H1 (cell line): ENCODE results near the gene NEK4. TPM values are rescaled to one million over a fixed set of nuclear protein-coding genes. Genes with fewer than 3 reads are reported as not detected.

ENCODE experiments used
- CBX5 ChIP-seq: fragments of 300-800, 300-1000 bp; sonication (generic); IDR thresholded peaks from 2 replicates; pipeline ENCODE4 v1.7.1; 2016; ENCODE audit warnings: antibody characterized with exemption, low read length, low read depth
- CHD2 ChIP-seq: IDR thresholded peaks from 2 replicates; pipeline ENCODE4 v1.6.1; 2012; ENCODE audit warnings: low read length, improper control_type of control experiment
- polyA plus RNA-seq, 7 experiments: library from polyadenylated mRNA; depleted of rRNA in 3 of 7; stranded (reverse) in 5 of 7; unstranded in 2 of 7; fragments of >200 nt in 5 of 7; fragments of 200-250 nt in 2 of 7; gene quantifications; 1 replicate in 5 of 7; 2 replicates in 1 of 7; 4 replicates in 1 of 7; pipeline versions ENCODE4 v1.2.1 to v1.2.3, GENCODE V29; 2011 to 2013; ENCODE audit warnings: missing spikeins in 2 of 7, mixed read lengths in 2 of 7
- total RNA-seq: library from RNA; stranded (reverse); fragmentation: NEBNext Ultra II Directional; extraction: Animal tissue kit (Norgen Biotek cat#: 25700); gene quantifications from 2 replicates; pipeline ENCODE4 v1.2.1, GENCODE V29; 2021

Gene NEK4
- total and polyA plus RNA-seq, 2 of the 8 experiments (the other 6 are each of a cell fraction or from before 2014, with no cell fraction given), result 7.5 to 40.0 TPM

GRCh38 chr3:52693071-52693470 is 77.7 kb downstream of the NEK4 start (continued):
- TF ChIP-seq CHD2, result no peak
- no peak for TF ChIP-seq CBX5
